Testis (tissue), 2 donors: Measurements from ENCODE around the gene DPP10.

Experiments
- CTCF ChIP-seq, 3 experiments: fragments of 450-650 bp in 2 of 3; fragments of 200-600 bp in 1 of 3; sonication (generic) in 1 of 3; IDR thresholded peaks; one replicate each; pipeline ENCODE4 v1.5.1; 2016 to 2019; ENCODE audit warnings: antibody characterized with exemption in 3 of 3, mild to moderate bottlenecking in 2 of 3, moderate library complexity in 1 of 3
- POLR2A ChIP-seq: fragments of 450-650 bp; IDR thresholded peaks from one replicate; pipeline ENCODE4 v1.6.1; 2017; ENCODE audit warnings: antibody characterized with exemption, mild to moderate bottlenecking, moderate library complexity

- TF ChIP-seq CTCF (IDR thresholded peaks at IDR 0.05) (no peak), POLR2A (no peak)
Measured at GRCh38 chr2:115400940-115401339, 958.5 kb downstream of the DPP10 start.
